Measurements from ENCODE around the gene HYDIN.
"Not testable (repeated sequence)": the region's sequence is repeated elsewhere in the genome, so short reads cannot be mapped to it uniquely, and the experiment has no call there.

The HYDIN gene

GRCh38 chr16:71218306-71218963 is 12.1 kb downstream of the HYDIN start:
- no peak for DNase-seq

GRCh38 chr16:71217506-71217905 is 13.0 kb downstream of the HYDIN start:
- DNase-seq = no peak

GRCh38 chr16:71216714-71217113 is 13.8 kb downstream of the HYDIN start:
- no peak for DNase-seq

- no peak for DNase-seq
These were observed 15.7 kb downstream of the HYDIN start for GRCh38 chr16:71214746-71215381.

GRCh38 chr16:71205482-71206131 is 24.9 kb downstream of the HYDIN start:
- DNase-seq = no peak

- no peak for DNase-seq
These were observed 26.9 kb downstream of the HYDIN start for GRCh38 chr16:71203631-71204030.

GRCh38 chr16:71201556-71201955 is 29.0 kb downstream of the HYDIN start:
- no peak for DNase-seq

GRCh38 chr16:71201054-71201453 is 29.5 kb downstream of the HYDIN start:
- no peak for DNase-seq

- no peak for DNase-seq
These were observed 32.1 kb downstream of the HYDIN start for GRCh38 chr16:71198408-71198807.

- no peak for DNase-seq
These were observed 38.1 kb downstream of the HYDIN start for GRCh38 chr16:71192387-71192786.

- DNase-seq = no peak
These were observed 41.4 kb downstream of the HYDIN start for GRCh38 chr16:71188956-71189712.

- DNase-seq = no peak
These were observed 45.2 kb downstream of the HYDIN start for GRCh38 chr16:71185347-71185746.

GRCh38 chr16:71179569-71179968 is 51.0 kb downstream of the HYDIN start:
- no peak for DNase-seq

- no peak for DNase-seq
These were observed 57.9 kb downstream of the HYDIN start for GRCh38 chr16:71172481-71173207.

GRCh38 chr16:71161007-71161406 is 69.5 kb downstream of the HYDIN start:
- DNase-seq = not testable (repeated sequence)

GRCh38 chr16:71157278-71157677 is 73.2 kb downstream of the HYDIN start:
- not testable (repeated sequence) for DNase-seq

GRCh38 chr16:71153329-71153728 is 77.2 kb downstream of the HYDIN start:
- not testable (repeated sequence) for DNase-seq

- not testable (repeated sequence) for DNase-seq
These were observed 78.9 kb downstream of the HYDIN start for GRCh38 chr16:71151654-71152053.

GRCh38 chr16:71143246-71143645 is 87.3 kb downstream of the HYDIN start:
- DNase-seq = not testable (repeated sequence)

- DNase-seq = not testable (repeated sequence)
These were observed 120.0 kb downstream of the HYDIN start for GRCh38 chr16:71110565-71110964.

- DNase-seq = not testable (repeated sequence)
These were observed 120.8 kb downstream of the HYDIN start for GRCh38 chr16:71109656-71110208.

GRCh38 chr16:71105881-71106280 is 124.6 kb downstream of the HYDIN start:
- DNase-seq = not testable (repeated sequence)

All from NCI-H510A (cell line).